Tongue (tissue), 2 donors: ENCODE measurements around the gene PEX11G. TPM values are rescaled to one million over a fixed set of nuclear protein-coding genes. Genes with fewer than 3 reads are reported as not detected.
A peak's percentile ranks its signal among the peaks of the same experiment; 100 is the strongest.

Experiments used
- DNase-seq: peaks from one replicate; pipeline ENCODE4 v3.0.0-alpha.2; 2015
- total RNA-seq: library from RNA; depleted of rRNA; stranded (reverse); fragments of >200 nt; gene quantifications from one replicate; pipeline ENCODE4 v1.2.3, GENCODE V29; 2014

PEX11G gene
- total RNA-seq, 1 donor from 2014 or later, result 6.1 TPM

DNA sequence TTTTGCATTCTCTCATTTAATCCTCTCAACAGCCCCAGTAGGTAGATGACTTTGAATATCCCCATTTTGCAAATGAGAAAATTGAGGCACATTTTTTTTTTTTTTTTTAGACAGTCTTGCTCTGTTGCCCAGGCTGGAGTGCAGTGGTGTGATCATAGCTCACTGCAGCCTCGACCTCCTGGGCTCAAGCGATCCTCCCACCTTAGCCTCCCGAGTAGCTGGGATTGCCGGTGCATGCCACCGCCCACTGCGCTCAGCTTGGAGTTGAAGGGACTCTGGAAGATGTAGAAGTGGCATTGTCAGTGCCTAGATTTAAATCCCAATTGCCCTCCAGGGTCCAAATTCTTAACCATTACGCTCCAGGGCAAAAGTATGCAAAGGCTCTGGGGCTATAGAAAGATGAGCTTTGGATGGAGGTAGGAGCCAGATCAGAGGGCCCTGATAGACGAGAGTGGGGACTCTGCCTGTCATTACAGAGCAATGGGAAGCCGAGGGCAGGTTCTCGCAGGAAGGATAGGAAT lies 32.8 kb upstream of the PEX11G start:
- no peak for DNase-seq

DNA sequence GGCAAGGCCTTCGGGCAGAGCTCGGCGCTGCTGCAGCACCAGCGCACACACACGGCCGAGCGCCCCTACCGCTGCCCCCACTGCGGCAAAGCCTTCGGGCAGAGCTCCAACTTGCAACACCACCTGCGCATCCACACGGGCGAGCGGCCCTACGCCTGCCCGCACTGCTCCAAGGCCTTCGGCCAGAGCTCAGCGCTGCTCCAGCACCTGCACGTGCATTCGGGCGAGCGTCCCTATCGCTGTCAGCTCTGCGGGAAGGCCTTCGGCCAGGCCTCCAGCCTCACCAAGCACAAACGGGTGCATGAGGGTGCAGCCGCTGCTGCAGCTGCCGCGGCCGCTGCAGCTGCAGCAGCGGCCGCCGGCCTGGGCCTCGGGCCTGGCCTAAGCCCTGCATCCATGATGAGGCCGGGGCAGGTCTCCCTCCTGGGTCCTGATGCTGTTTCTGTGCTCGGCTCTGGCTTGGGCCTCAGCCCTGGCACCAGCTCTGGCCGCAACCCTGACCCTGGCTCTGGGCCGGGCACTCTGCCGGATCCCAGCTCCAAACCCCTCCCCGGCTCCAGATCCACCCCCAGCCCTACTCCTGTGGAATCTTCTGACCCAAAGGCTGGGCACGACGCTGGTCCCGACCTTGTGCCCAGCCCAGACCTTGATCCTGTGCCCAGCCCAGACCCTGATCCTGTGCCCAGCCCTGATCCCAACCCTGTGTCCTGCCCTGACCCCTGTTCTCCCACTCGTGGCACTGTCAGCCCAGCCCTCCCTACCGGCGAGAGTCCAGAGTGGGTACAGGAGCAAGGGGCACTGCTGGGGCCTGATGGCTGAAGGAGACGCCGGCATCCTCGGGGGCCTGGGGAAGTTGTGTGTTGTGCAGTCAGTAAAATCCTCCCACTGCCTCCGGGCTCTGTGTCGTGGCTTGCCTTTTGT lies 31.6 kb upstream of the PEX11G start:
- no peak for DNase-seq

DNA sequence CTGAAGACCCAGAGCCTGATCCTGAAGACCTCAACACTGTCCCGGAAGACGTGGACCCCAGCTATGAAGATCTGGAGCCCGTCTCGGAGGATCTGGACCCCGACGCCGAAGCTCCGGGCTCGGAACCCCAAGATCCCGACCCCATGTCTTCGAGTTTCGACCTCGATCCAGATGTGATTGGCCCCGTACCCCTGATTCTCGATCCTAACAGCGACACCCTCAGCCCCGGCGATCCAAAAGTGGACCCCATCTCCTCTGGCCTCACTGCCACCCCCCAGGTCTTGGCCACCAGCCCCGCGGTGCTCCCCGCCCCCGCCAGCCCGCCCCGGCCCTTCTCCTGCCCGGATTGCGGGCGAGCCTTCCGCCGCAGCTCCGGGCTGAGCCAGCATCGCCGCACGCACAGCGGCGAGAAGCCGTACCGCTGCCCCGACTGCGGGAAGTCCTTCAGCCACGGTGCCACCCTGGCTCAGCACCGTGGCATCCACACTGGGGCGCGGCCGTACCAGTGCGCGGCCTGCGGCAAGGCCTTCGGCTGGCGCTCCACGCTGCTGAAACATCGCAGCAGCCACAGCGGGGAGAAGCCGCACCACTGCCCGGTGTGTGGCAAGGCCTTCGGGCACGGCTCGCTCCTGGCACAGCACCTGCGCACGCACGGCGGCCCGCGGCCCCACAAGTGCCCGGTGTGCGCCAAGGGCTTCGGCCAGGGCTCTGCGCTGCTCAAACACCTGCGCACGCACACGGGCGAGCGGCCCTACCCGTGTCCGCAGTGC lies 30.7 kb upstream of the PEX11G start:
- no peak for DNase-seq

GRCh38 chr19:7516878-7517277 lies 28.0 kb upstream of the PEX11G start:
- no peak for DNase-seq

- no peak for DNase-seq
Measured at GRCh38 chr19:7516333-7516732, 27.5 kb upstream of the PEX11G start.

DNA sequence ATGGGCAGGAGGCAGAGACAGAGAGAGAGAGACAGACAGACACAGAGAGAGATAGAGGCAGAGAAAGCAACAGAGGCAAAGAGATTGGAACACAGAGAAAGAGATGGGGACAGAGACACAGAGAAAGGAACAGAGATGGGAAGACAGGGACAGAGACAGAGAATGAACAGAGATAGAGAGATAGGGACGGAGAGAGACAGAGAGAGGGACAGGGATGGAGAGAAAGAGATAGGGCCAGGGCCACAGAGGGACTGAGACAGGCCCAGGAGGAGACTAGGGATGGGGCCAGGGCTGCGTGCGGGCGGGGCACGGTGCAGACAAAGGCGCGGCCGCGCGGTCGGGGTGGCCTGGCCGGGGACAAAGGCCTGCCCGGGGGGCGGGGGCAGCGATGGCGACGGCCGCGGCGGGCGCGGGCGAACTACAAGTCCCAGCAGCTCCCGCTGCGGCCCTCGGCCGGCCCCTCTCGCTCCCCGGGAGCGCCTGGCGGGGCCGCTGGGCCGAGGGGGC lies 26.9 kb upstream of the PEX11G start, which contains the start of gene ZNF358:
Gene ZNF358 (plus strand): TSS at position 459 of the 507 bp plus-strand sequence. CDS start 3,140 bp downstream, outside the sequence.
- peak; percentile 90 for DNase-seq

- DNase-seq, result peak; percentile 51
Measured at GRCh38 chr19:7515110-7515644, 26.3 kb upstream of the PEX11G start.

GRCh38 chr19:7513809-7514642 lies 25.2 kb upstream of the PEX11G start:
- no peak for DNase-seq

DNA sequence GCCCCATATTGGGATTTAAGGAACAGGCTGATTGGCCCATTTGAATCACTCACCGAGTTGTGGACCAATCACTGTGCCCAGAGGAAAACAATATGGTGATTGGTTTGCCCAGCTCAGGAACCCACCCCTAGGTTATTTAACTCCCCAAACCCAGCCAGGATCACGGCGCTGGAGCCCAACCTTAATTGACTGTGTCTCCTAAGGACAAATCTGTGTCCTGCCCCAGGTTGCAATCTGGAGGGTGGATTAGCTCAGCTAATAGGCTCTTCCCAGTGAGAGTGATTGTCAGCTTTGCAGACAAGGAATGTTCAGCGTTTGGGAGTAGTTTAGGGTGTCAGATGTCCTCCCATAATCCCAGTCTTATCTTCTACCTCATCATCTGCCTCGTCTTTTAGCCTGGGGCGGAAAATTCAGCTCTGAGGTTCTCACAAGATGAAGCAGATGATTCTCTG lies 23.6 kb upstream of the PEX11G start:
- no peak for DNase-seq

DNA sequence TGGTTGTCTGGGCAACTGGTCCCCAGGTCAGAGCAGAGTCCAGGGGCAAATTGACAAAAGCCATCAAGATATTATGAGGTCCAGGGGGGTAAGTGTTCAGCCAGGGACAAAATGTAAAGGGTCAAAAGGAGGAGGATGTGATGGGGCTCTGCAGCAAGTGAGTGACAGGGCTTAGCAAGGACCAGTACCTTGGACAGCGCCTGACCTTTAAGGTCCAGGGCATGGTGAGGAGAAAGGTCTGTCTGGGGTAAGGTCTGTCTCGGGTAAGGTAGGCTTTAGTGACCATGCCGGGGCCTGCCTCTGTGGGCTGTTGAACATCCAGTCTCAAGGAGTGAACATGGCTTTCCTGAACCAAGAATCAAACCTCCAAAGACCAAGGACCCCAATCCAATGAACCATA lies 20.8 kb upstream of the PEX11G start:
- DNase-seq, result no peak

DNA sequence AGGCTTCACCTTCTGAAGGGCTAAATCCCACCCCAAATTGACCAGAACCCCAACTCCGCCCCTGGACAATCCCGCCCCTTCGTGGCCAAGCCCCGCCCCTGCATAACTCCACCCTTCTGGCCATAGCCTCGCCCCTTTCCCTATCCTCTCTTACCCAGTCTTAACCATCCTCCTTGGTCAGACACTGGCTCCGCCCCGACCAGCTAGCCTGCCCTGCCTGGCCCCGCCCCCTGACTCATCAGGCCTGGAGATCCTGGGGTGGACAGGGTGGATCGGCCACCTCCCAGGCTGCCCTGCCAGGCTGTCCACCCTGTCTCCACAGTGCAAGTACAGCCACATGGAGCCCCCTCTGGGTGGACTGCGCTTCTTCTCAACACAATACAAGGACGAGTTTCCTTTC lies 19.0 kb upstream of the PEX11G start:
- DNase-seq, result no peak

DNA sequence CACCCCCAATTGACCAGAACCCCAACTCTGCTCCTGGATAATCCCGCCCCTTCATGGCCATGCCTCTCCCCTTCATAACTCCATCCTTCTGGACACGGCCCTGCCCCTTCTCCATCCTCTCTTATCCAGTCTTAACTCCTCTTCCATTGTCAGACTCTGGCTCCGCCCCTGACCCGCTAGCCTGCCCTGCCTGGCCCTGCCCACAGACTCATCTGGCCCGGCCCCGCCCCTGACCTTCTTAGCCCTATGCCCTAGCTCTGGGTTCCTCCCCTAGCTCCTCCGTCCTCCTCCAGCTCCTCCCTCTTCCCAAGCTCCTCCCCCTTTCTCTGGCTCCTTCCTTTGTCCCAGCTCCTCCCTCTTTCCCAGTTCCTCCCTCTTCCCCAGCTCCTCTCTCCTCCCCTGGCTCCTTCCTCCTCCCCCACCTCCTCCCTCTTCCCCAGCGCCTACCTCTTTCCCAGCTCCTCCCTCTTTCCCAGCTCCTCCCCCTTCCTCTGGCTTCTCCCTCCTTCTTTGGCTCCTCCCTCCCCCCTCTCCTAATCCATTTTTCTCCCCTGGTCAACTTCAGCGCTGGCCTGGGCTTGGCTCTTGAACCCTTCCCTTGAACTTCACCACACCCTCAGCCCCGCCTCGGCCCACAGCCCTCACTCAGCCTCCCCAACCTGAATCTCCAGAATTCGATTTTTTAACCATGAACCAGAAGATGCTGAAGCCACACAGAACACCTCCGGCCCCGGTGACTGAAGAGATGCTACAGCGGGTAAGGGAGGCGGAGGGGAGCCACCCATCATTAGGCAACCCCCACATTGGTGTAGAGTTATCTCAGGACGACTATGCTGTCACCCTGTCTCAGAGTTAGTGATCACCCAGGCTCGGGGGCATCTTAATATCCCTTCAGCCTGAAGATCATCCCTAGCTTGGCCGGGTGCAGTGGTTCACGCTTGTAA lies 17.8 kb upstream of the PEX11G start:
- peak; percentile 36 for DNase-seq

- no peak for DNase-seq
Measured at GRCh38 chr19:7505682-7506384, 17.0 kb upstream of the PEX11G start.

- DNase-seq, result no peak
Measured at GRCh38 chr19:7505288-7505681, 16.4 kb upstream of the PEX11G start.

GRCh38 chr19:7504684-7505083 lies 15.8 kb upstream of the PEX11G start:
- DNase-seq, result no peak

DNA sequence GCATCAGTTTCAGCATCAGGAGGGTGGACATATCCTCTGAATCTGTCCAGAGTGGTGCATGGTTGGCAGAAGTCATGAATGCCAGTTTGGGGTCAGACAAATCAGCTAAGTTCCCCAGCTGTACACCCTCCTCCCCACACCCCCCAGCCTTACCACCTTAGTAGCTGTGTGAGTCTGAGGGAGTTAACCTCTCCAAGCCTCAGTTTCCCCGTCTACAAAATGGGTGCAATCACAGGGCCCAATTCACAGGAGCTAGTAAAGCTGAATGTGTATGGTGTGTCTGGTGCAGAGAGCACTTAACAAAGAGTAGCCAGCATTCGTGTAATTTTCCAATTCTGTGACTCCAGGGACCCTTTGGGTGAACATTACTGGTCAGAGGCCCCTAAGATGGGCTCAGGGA lies 13.7 kb upstream of the PEX11G start:
- DNase-seq, result no peak

DNA sequence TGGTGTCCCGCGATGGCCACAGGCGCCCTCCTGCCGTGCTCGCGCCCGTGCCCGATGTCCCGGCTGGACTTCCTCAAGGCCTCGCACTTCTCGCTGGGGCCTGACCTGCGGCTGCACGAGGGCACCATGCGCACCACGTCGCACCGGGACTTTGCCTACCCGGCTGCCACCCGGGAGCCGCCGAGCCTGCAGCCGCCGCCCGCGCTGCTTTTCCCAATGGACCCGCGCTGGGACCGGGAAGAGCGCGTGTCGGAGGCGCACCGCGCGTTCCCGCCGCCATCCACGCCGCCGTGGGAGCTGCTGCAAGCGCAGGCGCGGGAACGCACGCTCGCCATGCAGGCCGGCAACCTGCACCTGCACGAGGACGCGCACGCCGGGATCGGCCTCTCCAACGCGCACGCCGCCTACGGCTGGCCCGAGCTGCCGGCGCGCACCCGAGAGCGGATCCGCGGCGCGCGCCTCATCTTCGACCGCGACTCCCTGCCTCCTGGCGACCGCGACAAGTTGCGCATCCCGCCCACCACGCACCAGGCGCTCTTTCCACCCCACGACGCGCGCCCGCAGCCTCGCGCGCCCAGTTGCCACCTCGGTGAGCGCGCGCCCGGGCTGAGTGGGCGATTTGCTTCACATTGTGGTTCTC lies 12.1 kb upstream of the PEX11G start:
- peak; percentile 73 for DNase-seq

GRCh38 chr19:7497292-7497691 lies 8.5 kb upstream of the PEX11G start:
- DNase-seq, result no peak
